ENCODE results near the gene KLHDC4.

The KLHDC4 gene

GRCh38 chr16:87715231-87715630 lies 50.6 kb downstream of the KLHDC4 start:
- DNase-seq = no peak

GRCh38 chr16:87713451-87714229 lies 52.1 kb downstream of the KLHDC4 start:
- DNase-seq = peak; percentile 74

DNA sequence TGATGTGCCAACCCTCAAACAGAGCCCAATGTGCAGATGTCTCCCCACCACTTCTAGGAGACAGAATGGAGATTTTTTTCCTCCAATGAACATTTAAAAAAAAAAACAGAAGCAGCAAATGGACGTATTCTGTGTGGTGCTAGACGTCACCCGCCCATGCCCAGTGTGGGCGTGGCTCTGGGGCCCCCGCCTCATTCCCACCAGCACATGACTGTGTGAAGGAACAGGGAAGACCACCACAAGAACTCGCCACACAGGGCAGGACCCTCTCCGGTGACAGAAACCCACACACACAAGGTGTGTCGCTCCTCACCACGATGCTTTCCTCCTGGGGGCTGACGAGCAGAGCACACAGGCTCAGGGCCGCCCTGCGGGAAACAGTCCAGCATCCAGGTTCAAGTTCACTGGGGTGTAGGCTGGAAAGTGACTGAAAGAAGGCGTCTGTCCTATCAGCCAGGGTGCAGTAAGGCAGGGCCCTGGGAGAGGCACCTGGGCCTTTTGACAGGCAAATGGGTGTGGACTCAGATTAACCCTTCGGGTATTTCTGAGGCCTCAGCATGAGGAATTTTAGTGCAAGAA lies 53.5 kb downstream of the KLHDC4 start:
- DNase-seq = no peak

DNA sequence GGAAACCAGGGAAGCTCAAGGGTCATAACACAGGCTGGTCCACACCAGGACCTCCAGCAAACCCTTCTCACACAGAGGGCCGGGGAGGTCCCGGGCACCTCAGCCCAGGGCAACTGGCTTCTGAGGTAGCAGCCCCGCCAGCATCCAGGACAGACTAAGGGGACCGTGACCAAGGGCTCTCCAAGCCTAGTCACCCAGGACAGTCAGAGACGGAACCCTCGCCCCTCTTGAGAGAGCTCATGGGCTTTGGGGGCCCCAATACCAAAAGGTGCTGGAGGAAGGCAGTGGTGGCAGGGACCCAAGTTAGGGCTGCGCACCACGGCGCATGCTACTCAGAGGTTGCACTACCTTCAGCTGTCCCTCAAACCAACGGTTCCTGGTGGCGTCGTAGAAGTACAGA lies 54.9 kb downstream of the KLHDC4 start:
- DNase-seq = no peak

DNA sequence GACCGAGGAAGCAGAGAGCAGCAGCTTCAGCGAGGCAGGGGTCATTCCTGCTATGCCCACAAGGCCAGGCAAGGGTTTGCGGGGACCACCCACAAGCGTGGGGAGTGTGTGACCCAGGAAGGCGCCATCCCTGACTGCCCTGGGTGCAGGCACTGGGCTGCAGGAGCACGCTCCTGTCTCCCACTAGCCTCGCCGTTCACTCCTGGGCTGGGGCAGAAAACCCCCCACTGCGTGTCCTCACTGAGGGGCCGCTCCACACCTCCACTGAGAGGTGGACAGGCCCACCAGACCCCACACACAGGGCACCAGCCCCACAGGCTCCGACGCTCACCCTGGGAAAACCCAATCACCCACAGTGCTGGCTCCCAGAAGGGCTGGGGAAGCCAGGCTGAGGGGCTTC lies 56.1 kb downstream of the KLHDC4 start:
- no peak for DNase-seq

GRCh38 chr16:87708881-87709638 lies 56.7 kb downstream of the KLHDC4 start:
- no peak for DNase-seq

DNA sequence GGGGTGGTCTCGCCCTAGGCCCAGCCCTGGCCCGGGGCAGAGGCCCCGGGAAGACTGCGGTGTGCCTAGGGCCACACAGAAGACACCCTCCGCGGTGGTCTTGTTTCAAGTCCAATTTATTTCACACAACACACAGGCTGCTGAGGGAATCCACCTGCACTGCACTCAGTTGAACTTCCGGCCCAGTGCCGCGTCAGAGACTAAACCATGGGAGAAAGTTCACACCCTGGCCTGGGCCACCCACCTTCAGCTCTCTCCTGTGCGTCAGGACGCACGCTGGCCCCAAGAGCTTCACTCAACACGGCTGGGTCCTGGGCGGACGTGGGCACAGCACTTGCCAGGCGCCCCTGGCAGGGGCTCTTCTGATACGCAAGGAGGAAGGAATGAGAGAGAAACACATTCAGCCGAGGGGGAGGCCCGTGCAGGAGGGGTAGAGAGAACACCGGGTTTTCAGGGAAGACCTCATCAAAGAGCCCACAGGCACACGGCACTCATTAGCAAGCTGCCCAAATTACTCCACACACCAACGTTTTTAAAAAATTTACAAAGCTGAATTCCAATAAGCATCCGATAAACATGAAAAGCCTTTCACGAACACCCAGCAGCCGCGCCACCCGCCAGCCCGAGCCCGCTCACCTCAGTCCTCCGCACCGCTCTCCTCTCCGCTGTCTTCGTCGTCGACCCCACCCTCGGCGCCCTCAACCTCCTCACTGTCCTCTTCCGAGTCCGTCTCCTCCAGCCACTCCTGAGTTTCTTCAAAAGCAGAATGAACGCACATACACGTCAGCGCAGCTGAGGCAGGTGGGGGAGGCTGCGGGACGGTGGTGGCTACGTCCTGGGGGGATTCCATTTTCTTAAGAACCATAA lies 57.8 kb downstream of the KLHDC4 start:
- no peak for DNase-seq

- DNase-seq = no peak
Measured at GRCh38 chr16:87707097-87707496, 58.7 kb downstream of the KLHDC4 start.

DNA sequence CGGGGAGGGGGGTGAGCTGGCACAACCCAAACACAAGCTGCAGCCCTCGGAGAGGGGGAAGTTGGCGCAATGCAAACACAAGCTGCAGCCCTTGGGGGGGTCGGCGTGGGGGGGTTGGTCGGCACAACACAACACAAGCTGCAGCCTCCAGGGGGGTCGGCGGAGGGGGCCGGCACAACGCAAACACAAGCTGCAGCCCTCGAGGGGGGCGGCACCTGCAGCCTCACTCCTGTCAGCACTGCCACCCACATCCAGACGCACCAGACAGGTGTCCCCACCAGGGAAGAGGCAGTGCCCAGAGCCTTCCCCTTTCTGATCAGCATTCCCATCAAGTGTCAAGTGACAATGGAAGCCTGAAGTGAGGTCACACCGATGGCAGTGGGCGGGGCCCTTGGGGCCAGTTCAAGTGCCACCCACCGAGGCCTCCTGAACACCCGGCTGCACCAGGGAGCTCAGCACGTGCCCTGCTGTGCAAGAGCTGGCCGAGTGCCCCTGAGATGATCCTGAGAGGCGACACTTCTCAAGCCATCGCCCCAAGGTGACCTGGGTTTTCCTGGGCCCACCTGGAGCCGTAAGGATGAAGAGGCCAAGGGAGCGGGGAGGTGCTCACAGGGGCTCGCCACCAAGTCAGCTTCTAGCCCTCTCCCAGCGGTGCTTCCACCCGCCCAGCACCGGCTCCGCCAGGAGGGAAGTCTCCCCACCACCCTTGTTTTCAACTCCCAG lies 59.3 kb downstream of the KLHDC4 start:
- DNase-seq = no peak

DNA sequence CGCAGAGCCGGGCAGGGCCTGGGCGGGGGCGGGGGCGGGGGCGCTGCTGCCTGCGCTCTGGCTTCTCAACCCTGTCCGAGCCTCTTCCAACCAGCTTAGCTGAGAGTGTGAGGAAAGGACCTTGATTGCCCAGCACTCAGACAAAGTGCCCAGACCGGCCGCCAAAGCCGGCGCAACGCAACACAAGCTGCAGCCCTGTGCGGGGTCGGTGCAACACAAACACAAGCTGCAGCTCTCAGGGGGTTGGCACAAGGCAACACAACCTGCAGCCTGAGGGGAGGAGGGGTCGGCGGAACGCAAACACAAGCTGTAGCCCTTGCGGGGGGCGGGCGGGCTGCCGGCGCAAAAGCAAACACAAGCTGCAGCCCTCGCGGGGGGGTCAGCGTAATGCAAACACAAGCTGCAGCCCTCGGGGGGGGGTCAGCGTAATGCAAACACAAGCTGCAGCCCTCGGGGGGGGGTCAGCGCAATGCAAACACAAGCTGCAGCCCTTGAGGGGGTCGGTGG lies 60.0 kb downstream of the KLHDC4 start:
- DNase-seq = no peak

GRCh38 chr16:87704754-87705353 lies 60.9 kb downstream of the KLHDC4 start:
- DNase-seq = no peak

DNA sequence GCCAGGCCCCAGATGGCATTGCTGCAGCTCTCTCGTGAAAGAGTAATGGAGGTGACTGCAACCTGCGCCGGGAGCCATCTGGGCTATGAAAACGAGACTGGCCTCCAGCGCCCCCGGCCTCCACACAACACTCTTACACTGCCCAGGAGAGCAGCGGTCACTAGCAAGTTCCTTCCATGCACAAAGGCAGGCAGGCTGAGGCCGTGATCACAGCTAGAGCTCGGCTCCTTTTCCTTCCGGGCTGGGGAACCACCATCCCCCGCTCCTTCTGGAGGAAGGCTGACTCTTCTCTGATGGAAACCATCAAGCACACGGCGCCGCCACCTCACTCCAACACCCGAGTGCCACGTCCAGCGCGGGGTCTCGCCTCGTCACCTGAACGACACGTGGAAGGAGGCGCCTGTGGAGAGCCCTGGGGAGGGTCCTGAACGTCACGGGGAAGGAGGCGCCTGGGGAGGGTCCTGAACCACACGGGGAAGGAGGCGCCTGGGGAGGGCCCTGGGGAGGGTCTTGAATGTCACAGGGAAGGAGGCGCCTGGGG lies 61.9 kb downstream of the KLHDC4 start:
- no peak for DNase-seq

GRCh38 chr16:87703071-87703470 lies 62.7 kb downstream of the KLHDC4 start:
- no peak for DNase-seq

GRCh38 chr16:87702325-87702811 lies 63.4 kb downstream of the KLHDC4 start:
- DNase-seq = peak; percentile 57

- no peak for DNase-seq
Measured at GRCh38 chr16:87701505-87701921, 64.3 kb downstream of the KLHDC4 start.

- no peak for DNase-seq
Measured at GRCh38 chr16:87701078-87701460, 64.7 kb downstream of the KLHDC4 start.

GRCh38 chr16:87700406-87701077 lies 65.2 kb downstream of the KLHDC4 start:
- DNase-seq = peak; percentile 55

DNA sequence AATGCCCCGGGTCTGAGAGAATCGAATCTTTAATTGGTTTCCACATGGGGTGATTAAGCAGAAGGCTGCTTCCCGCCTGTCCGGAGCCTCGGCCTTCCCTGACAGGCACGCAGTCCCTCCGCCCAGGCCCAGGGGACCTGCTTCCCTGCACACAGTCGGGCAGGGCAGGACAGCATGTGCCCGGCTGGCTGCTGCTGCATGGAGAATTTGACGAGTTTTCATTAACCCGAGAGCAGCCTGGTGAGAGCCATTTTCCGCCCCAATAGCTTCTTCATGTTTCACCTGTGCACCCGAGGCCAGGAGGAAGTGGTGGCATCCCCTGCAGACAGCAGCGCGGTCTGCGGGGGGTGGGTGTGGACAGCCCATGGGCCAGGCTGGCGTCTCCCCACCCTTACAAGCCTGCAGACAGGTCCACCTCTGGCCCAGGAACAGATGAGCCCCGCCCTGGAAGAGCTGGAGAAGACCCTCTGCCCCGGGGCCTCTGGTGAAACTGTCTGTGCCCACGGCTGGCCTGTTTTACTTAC lies 67.0 kb downstream of the KLHDC4 start:
- DNase-seq = peak; percentile 18

DNA sequence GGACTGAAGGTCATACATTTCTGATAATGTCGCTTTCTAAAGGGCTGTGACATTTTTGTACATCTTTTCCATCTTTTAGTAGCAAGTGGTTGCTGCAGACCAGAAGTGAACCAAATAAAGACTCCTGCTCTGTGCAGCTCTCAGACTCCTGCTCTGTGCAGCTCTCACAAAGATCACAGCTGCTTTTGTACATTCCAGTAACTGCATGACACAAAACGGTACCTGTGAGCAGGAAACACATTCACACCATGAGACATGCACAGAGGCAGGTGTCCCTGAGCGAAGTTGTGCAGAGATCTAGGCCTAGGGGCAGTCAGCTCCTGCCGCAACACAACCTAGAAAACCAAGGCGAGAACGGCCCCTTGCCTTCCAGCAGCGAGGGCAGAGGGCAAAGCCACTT lies 67.5 kb downstream of the KLHDC4 start:
- no peak for DNase-seq

GRCh38 chr16:87697792-87698191 lies 68.0 kb downstream of the KLHDC4 start:
- DNase-seq = no peak

All from CD4-positive, alpha-beta T cell treated with Interleukin-17A for 4 hours (primary cell).